Caco-2 (cell line): ENCODE data around the gene CLEC4G. TPM values are rescaled to one million over a fixed set of nuclear protein-coding genes. Genes with fewer than 3 reads are reported as not detected.

ENCODE experiments used
- BruUV-seq: library from RNA; stranded (reverse); fragments of 400-500 nt; replicated peaks from 2 replicates; lab custom pipeline; 2021; lab: Mats Ljungman, UMichigan
- CTCF ChIA-PET: fragments of 300-600 bp; sonication (Branson Sonifier 250); formaldehyde crosslinking; loops from one replicate; lab custom pipeline; 2022; ENCODE audit warnings: antibody characterized with exemption; lab: Charles Lee
- POLR2A ChIA-PET: fragments of 300-600 bp; sonication (Branson Sonifier 250); formaldehyde crosslinking; loops from one replicate; lab custom pipeline; 2022; ENCODE audit warnings: antibody characterized with exemption; lab: Charles Lee
- DNase-seq, 2 experiments: peaks; one replicate each; pipeline versions ENCODE4 v3.0.0 to v3.0.0-alpha.2; 2020 to 2022
- H3K27me3 ChIP-seq: replicated peaks from 2 replicates; pipeline ENCODE4 v1.6.0; 2011; ENCODE audit warnings: low read length; ENCODE audit not compliant: control insufficient read depth, insufficient read depth
- H3K36me3 ChIP-seq: 2 replicates; pipeline ENCODE4 v1.5.1; 2011; ENCODE audit warnings: low read length; ENCODE audit not compliant: control insufficient read depth, insufficient read depth
- H3K4me1 ChIP-seq: fragments of 250-450 bp; sonication (Bioruptor Pico); 2 replicates; pipeline ENCODE4 v1.5.1; 2020; ENCODE audit warnings: mild to moderate bottlenecking
- H3K4me3 ChIP-seq: 2 replicates; pipeline ENCODE4 v1.5.1; 2011; ENCODE audit warnings: low read depth, mild to moderate bottlenecking, control low read depth, low read length
- H3K9me3 ChIP-seq: fragments of 250-450 bp; sonication (Bioruptor Pico); 2 replicates; pipeline ENCODE4 v1.5.1; 2020; ENCODE audit warnings: mild to moderate bottlenecking, moderate library complexity
- H3K27ac Mint-ChIP-seq: one replicate; pipeline ENCODE4 v1.8.0; 2022; ENCODE audit warnings: mixed read lengths; ENCODE audit not compliant: unreplicated experiment
- H3K27me3 Mint-ChIP-seq: one replicate; pipeline ENCODE4 v1.8.0; 2022; ENCODE audit warnings: mixed read lengths; ENCODE audit not compliant: insufficient read depth, unreplicated experiment
- H3K36me3 Mint-ChIP-seq: one replicate; pipeline ENCODE4 v1.8.0; 2022; ENCODE audit warnings: mild to moderate bottlenecking, mixed read lengths; ENCODE audit not compliant: insufficient read depth, unreplicated experiment
- H3K4me1 Mint-ChIP-seq: one replicate; pipeline ENCODE4 v1.8.0; 2022; ENCODE audit warnings: low read depth, mixed read lengths; ENCODE audit not compliant: unreplicated experiment
- H3K4me3 Mint-ChIP-seq: one replicate; pipeline ENCODE4 v1.8.0; 2022; ENCODE audit warnings: mild to moderate bottlenecking, moderate library complexity, mixed read lengths; ENCODE audit not compliant: unreplicated experiment
- H3K9me3 Mint-ChIP-seq: one replicate; pipeline ENCODE4 v1.8.0; 2022; ENCODE audit warnings: mixed read lengths; ENCODE audit not compliant: unreplicated experiment
- intact Hi-C: fragments of 100-400 bp; cut with micrococcal nuclease; formaldehyde crosslinking; loops from one replicate; pipeline ENCODE4 v1.10.0; 2022; ENCODE audit not compliant: unreplicated experiment
- total RNA-seq: library from RNA; stranded (reverse); gene quantifications from 2 replicates; pipeline ENCODE4 v1.2.3, GENCODE V29; 2022
- TF ChIP-seq, protein P1 (sequence below), 2 experiments: fragments of 200-600 bp in 1 of 2; IDR thresholded peaks; 1 replicate in 1 of 2; 2 replicates in 1 of 2; pipeline versions ENCODE4 v1.5.1 to v1.8.0; 2011 to 2022; ENCODE audit warnings: antibody characterized with exemption in 1 of 2, control low read depth in 1 of 2, inconsistent platforms in 1 of 2, low read depth in 1 of 2, low read length in 1 of 2, mild to moderate bottlenecking in 1 of 2, moderate library complexity in 1 of 2; ENCODE audit not compliant: insufficient read depth in 1 of 2, severe bottlenecking in 1 of 2, unreplicated experiment in 1 of 2

The CLEC4G gene
- total RNA-seq, 1 experiment from 2014 or later = not detected

DNA sequence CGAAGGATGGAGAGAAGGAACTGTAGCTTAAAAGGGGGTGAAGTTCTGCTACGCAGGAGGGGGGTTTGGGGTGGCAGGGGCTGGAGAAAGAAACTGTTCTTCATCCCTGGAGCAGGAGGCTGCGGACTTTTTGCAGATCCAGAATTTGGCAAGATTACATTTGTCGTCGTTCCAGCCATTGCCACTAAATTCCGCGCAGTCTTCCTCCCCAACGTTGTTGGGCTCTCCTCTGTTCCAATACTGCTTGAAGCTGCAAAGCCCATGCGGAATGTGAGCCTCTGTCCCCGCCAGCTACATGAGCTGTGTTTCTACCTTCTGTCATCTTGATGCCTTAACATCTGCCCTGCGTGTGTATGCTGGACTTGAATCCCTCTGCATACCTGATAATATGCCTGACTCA lies 11.1 kb upstream of the CLEC4G start:
- TF ChIP-seq, protein P1, sequence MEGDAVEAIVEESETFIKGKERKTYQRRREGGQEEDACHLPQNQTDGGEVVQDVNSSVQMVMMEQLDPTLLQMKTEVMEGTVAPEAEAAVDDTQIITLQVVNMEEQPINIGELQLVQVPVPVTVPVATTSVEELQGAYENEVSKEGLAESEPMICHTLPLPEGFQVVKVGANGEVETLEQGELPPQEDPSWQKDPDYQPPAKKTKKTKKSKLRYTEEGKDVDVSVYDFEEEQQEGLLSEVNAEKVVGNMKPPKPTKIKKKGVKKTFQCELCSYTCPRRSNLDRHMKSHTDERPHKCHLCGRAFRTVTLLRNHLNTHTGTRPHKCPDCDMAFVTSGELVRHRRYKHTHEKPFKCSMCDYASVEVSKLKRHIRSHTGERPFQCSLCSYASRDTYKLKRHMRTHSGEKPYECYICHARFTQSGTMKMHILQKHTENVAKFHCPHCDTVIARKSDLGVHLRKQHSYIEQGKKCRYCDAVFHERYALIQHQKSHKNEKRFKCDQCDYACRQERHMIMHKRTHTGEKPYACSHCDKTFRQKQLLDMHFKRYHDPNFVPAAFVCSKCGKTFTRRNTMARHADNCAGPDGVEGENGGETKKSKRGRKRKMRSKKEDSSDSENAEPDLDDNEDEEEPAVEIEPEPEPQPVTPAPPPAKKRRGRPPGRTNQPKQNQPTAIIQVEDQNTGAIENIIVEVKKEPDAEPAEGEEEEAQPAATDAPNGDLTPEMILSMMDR (IDR thresholded peaks at IDR 0.05; ENCODE audit: insufficient read depth in 1 of 2, low read depth in 1 of 2, low read length in 1 of 2, severe bottlenecking in 1 of 2, unreplicated experiment in 1 of 2) = no peak
- no peak for DNase-seq
- Histone ChIP-seq H3K36me3 (no peaks in the 10 kb centered on the region), H3K4me3 (no peak overlapping the region), H3K4me1 (no peaks in the 10 kb centered on the region), H3K27me3 (no peaks in the 10 kb centered on the region), H3K9me3 (no peaks in the 10 kb centered on the region)
- no TSS peak for BruUV-seq
- Mint-ChIP-seq H3K36me3 (no peaks in the 10 kb centered on the region), H3K27ac (no peak overlapping the region), H3K9me3 (peaks cover 10% of the 10 kb centered on the region), H3K4me1 (no peaks in the 10 kb centered on the region), H3K4me3 (no peak overlapping the region), H3K27me3 (peaks cover 15% of the 10 kb centered on the region)
- POLR2A ChIA-PET = no interaction called here
- intact Hi-C loops = no loop called here
- CTCF ChIA-PET = no interaction called here

GRCh38 chr19:7742575-7742974 lies 10.7 kb upstream of the CLEC4G start:
- no peak overlapping the region for H3K4me3 ChIP-seq
- no peak overlapping the region for H3K27ac Mint-ChIP-seq
- peaks cover 15% of the 10 kb centered on the region for H3K27me3 Mint-ChIP-seq
- no peaks in the 10 kb centered on the region for H3K4me1 ChIP-seq
- H3K9me3 Mint-ChIP-seq = peaks cover 10% of the 10 kb centered on the region
- no TSS peak for BruUV-seq
- ChIA-PET POLR2A (no interaction called here), CTCF (no interaction called here)
- no peaks in the 10 kb centered on the region for H3K36me3 Mint-ChIP-seq
- H3K9me3 ChIP-seq = no peaks in the 10 kb centered on the region
- intact Hi-C loops = no loop called here
- no peaks in the 10 kb centered on the region for H3K36me3 ChIP-seq
- DNase-seq = no peak
- no peaks in the 10 kb centered on the region for H3K27me3 ChIP-seq
- TF ChIP-seq, protein P1 (IDR thresholded peaks at IDR 0.05; ENCODE audit: insufficient read depth in 1 of 2, low read depth in 1 of 2, low read length in 1 of 2, severe bottlenecking in 1 of 2, unreplicated experiment in 1 of 2) = no peak
- H3K4me1 Mint-ChIP-seq = no peaks in the 10 kb centered on the region
- H3K4me3 Mint-ChIP-seq = no peak overlapping the region

DNA sequence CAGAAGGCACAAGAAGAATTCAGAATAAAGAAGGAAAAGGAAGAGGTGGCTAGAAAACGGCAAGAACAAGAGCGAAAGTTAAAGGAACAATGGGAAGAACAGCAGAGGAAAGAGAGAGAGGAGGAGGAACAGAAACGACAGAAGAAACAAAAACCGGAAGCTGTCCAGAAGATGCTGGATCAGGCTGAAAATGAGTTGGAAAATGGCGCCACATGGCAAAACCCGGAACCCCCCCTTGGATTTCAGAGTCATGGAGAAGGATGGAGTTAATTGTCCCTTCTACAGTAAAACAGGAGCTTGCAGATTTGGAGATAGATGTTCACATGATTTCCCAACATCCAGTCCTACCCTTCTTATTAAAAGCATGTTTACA lies 8.8 kb upstream of the CLEC4G start:
- H3K4me1 ChIP-seq = no peaks in the 10 kb centered on the region
- no peak overlapping the region for H3K27ac Mint-ChIP-seq
- no peaks in the 10 kb centered on the region for H3K36me3 ChIP-seq
- TF ChIP-seq, protein P1 (IDR thresholded peaks at IDR 0.05; ENCODE audit: insufficient read depth in 1 of 2, low read depth in 1 of 2, low read length in 1 of 2, severe bottlenecking in 1 of 2, unreplicated experiment in 1 of 2) = no peak
- ChIA-PET POLR2A (no interaction called here), CTCF (no interaction called here)
- no peak for DNase-seq
- BruUV-seq = no TSS peak
- no peaks in the 10 kb centered on the region for H3K27me3 ChIP-seq
- H3K9me3 Mint-ChIP-seq = peaks cover 10% of the 10 kb centered on the region
- H3K9me3 ChIP-seq = no peaks in the 10 kb centered on the region
- intact Hi-C loops = no loop called here
- H3K4me3 Mint-ChIP-seq = no peak overlapping the region
- peaks cover 20% of the 10 kb centered on the region for H3K27me3 Mint-ChIP-seq
- H3K4me3 ChIP-seq = no peak overlapping the region
- H3K4me1 Mint-ChIP-seq = no peaks in the 10 kb centered on the region
- H3K36me3 Mint-ChIP-seq = no peaks in the 10 kb centered on the region
